NCI-H345 (cell line): ENCODE results near the gene GCLM.
A peak's percentile ranks its signal among the peaks of the same experiment; 100 is the strongest.

Experiments
- DNase-seq: peaks from one replicate; lab custom pipeline; 2025; lab: John Stamatoyannopoulos, UW

Gene GCLM

DNA sequence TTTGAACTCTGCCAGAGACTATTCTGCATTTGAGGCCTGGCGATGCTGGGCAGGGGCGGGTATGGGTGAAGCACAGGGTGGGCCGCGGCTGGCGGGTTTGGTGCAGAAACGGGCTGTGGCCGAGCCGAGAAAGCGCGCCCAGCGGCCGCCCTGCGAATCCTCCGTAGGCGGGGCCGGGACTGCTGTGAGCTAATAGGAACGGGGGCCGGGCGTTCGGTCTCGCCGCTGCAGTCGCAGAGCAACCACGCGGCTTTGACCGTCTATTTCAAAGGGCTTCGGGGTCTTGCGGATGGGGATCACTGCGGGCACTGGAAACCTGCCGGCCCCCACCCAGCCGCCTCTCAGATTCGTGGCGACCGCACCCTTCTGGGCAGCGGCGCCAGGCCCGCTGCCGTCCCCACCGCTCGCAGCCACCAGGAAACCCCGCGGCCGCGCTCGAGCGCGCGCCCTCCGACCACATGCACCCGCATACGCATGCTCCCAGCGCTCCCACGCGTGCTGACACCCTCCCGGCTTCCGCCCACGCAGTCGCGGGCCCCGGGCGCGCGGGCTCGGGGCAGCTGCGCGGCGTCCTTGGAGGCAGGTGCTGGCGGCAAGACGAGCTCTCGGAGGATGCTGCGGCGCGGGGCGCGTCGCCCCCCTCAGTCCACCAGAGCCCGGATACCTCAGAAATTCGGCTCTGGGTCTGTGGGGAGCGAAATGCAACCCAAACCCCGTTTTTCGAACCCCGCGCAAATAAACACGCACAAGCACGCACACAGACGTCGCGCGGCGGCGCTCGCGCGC, 62.8 kb downstream of the GCLM start:
- DNase-seq: peak; percentile 89

DNA sequence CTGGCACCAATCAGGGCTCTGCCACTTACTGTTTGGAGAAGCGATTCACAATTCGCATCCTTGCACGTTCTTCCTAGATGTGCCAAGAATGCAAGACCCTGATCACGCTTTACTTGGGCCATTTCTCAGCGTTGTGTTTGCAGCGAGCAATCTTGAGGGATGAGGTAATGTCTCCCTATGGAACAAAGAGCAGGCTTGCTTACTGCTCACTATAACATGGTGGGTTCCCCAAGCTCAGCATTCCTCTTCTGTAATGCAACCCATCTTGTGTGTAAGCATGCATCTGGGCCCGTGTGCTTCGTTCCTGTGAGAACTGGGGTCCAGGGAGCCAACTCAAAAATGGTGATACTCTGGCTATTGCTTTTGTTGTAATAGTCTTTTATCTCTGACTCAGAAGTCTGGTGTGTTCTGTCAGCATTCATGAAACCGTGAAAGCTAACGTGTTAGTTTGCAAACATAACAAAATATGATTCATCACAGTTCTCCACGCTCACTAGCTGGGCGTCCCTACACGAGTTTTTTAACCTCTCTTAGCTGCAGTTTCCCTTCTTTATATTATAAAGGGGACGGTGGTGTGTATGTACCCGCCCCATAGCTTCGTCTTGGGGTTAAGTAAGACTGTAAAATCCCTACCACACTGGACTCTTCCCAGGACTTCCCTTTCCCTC, 63.6 kb downstream of the GCLM start:
- DNase-seq: peak; percentile 44

DNA sequence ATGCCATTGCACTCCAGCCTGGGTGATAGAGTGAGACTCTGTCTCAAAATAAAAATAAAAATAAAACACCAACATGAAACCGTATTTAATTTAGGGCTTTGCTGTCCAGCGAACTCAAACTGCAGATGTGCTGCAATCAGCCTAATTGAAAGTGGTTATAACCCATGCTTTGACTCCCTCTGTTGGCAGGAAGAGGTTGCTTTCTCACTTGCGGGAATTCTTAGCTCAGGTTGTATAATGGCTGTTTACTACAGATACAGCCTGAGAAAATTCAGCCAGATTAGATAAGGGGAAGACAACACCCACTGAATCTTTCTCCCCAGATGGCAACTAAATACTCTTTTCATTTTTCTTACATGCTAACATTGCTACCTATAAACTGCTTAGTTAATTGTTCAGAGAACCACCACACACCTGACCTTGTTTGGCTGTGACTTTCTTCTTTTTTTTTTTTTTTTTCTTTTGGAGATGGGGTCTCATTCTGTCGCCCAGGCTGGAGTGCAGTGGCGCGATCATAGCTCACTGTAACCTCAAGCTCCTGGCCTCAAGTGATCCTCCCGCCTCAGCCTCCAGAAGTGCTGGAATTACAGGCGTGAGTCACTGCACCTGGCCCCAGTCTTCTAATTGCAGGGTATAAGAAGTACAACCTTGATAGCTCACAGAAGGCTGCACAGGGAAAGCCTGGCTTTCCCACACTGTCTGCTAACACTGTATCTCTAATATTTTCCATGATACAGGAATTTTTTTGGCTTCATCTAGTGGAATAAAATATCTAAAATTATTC, 64.8 kb downstream of the GCLM start:
- DNase-seq: peak; percentile 72

DNA sequence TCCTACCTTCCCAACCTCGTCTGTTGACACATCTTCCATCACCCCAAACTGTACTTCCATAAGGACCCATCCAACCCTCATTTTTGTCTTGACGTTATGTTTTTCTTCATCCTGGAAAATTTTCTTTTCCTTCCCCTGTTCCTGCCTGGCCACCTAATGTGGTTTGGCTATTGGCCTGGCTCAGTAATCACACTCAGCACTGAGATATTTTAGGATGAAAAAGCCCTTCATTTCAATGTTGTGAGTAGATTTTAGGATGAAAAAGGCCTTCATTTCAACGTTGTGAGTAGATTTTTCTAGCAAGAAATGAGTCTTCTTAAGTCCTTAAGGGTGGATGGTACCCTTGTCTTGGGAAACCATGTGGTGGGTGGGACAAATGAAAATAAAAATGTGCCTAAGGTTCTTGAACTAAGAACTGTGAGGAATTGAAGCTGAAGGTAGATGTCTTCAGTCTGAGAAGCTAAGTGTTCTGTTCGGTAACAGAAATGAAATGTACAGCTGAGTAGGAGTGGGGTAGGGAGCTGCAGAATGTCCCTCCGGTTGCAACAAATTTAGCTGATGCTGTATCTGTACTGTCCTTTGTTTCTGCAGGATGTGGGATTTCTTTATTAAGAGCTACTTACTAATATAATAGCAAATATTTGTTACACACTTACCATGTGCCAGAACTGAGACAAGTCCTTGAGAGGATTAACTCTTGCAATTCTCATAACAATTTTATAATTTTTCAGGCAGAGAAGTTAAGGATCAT, 66.3 kb downstream of the GCLM start:
- DNase-seq: no peak

DNA sequence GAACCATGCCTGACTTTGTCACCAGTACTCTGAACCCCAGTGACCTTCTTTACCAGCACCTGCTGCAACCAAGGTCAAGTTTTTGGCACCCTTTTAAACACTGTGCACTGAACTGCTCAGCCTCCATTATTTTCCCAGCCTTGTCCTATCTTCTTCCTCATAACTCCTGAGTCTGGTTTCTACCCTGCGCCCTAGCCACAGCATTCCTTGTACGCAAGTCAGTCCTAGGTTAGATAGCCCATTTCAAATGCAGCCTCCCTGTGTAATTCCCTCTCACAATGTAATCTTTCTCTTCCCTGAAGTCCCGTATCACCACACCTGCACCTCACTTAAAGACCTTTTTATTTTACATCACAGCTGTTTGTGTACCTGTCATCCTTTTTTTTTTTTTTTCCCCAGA, 67.5 kb downstream of the GCLM start:
- no peak for DNase-seq

DNA sequence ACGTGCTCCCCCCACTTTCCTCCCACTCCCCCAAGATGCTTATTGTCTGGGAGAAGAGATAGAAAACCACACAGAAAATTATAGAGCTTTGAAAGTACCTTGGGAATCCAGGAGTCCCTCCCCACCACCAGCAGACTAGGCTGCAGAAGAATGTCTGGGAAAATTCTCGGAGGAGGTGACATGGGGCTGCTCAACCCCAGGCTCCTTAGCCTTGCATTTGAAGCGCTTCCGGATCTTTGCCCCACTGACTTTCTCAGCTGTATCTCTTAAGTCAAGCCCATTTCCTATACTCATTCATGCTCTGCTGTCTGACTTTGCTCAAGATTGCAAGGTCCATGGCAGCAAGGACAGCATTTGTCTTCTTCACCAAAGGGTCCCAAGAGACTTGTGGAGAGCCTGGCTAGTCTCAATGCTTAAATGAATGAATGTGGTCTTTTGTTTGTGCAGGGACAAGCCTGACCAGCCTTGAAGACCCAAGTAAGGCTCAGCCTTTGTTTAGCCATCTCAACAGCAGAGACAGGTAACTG, 68.2 kb downstream of the GCLM start:
- DNase-seq: no peak

DNA sequence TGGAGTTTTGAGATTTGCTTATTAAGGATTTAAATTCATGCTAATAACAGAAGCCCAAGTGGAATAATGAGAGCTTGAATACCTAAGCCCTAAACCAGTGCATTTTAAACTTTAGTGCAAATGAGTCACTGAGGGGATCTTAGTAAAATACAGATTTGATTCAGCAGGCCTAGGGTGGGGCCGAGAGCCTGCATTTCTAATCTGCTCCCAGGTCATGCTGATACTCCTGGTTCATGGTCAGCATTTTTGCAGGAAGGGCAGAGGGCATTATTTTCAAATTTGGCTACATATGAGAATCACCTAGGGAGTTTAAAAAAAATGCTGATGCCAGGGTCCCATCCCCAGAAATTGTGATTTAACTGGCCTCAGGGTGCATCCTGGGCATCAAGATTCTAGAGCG, 69.5 kb downstream of the GCLM start:
- no peak for DNase-seq

DNA sequence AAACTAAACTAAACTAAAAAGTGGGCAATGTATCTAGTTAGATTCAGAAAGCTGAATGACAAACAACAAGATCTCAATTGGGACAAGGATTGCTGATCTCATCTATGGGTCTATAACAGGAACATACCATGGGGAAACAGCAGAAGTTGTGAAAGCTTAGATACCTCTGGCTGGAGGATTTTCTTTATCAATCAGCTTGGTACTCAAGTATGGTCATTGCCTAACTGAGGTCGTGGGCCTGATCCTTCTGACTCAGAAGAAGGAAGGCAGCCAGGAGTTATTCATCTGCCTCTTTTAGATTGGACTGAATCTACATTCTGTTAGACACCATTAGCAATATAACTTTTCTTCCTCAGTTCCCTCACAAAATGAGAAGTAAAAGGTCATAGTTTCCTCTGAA, 69.9 kb downstream of the GCLM start:
- no peak for DNase-seq

DNA sequence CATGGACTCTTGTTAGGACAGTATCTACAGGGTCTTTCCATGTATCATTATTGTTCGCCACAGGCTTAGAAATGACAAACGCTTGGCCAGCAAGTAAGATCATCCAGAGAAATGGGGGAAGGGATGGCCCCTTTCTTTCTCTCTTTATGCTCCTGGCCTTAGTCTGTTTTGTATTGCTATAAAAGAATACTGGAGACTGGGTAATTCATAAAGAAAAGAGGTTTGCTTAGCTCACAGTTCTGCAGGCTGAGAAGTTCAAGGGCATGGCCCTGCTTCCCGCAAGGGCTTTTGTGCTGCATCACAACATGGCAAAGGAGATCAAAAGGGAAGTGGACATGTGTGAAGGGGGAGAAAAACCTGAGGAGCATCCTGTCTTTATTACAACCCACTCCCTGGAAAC, 71.3 kb downstream of the GCLM start:
- DNase-seq: no peak
